ENCODE data around the gene EPN2. TPM values are rescaled to one million over a fixed set of nuclear protein-coding genes. Genes with fewer than 3 reads are reported as not detected.
A peak's percentile ranks its signal among the peaks of the same experiment; 100 is the strongest.

EPN2 gene
- total RNA-seq, 4 donors from 2014 or later, result 25.6 to 145 (median 84.1) TPM

GRCh38 chr17:19368229-19368628 lies 131.1 kb downstream of the EPN2 start:
- no peak for DNase-seq
- H3K4me1 ChIP-seq, result no peaks in the 10 kb centered on the region
- H3K36me3 ChIP-seq, result no peaks in the 10 kb centered on the region
- H3K9me3 ChIP-seq, result no peaks in the 10 kb centered on the region
- H3K27me3 ChIP-seq, result no peaks in the 10 kb centered on the region
- intact Hi-C loops (cut with DNase I; ENCODE audit: low total_unique reads), result no loop called here
- no peak overlapping the region for H3K27ac ChIP-seq
- H3K4me3 ChIP-seq, result no peak overlapping the region
- TF ChIP-seq, protein P1, sequence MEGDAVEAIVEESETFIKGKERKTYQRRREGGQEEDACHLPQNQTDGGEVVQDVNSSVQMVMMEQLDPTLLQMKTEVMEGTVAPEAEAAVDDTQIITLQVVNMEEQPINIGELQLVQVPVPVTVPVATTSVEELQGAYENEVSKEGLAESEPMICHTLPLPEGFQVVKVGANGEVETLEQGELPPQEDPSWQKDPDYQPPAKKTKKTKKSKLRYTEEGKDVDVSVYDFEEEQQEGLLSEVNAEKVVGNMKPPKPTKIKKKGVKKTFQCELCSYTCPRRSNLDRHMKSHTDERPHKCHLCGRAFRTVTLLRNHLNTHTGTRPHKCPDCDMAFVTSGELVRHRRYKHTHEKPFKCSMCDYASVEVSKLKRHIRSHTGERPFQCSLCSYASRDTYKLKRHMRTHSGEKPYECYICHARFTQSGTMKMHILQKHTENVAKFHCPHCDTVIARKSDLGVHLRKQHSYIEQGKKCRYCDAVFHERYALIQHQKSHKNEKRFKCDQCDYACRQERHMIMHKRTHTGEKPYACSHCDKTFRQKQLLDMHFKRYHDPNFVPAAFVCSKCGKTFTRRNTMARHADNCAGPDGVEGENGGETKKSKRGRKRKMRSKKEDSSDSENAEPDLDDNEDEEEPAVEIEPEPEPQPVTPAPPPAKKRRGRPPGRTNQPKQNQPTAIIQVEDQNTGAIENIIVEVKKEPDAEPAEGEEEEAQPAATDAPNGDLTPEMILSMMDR (IDR thresholded peaks at IDR 0.05), result no peak
- no peak for TF ChIP-seq POLR2A (IDR thresholded peaks at IDR 0.05)

DNA sequence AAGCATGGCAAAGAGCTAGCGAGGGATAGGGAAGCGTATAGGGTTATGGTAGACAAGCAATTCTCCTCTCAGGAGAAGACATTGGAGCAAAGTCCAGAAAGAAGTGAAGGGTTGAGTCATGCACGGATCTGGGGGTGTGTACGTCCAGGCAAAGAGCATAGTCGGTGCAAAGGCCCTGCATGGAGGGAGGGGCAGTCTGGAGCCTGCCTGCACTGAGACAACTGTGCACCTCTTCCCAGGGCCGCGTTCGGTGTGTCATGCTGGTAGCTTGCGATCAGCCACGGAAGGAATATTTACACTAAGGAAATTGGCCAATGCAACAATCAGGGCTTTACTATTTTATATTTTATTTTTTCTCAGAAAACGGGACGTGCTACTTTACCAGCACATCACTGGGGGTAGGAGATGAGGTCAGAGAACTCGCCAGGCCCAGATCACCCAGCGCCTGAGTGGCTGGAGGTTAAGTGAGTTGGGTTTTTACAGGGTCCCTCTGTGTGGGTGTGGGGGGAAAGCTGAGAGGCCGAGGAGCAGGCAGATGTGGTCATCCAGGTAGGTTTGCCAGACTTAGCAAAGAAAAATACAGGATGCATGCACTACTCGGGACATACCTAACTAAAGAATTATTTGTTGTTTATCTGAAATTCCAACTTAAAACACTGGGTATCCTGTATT lies 132.1 kb downstream of the EPN2 start:
- intact Hi-C loops (cut with DNase I; ENCODE audit: low total_unique reads), result no loop called here
- no peaks in the 10 kb centered on the region for H3K9me3 ChIP-seq
- H3K27me3 ChIP-seq, result no peaks in the 10 kb centered on the region
- no peak overlapping the region for H3K27ac ChIP-seq
- no peak for TF ChIP-seq POLR2A (IDR thresholded peaks at IDR 0.05)
- TF ChIP-seq, protein P1 (IDR thresholded peaks at IDR 0.05), result no peak
- no peak overlapping the region for H3K4me3 ChIP-seq
- no peaks in the 10 kb centered on the region for H3K36me3 ChIP-seq
- no peaks in the 10 kb centered on the region for H3K4me1 ChIP-seq
- no peak for DNase-seq

DNA sequence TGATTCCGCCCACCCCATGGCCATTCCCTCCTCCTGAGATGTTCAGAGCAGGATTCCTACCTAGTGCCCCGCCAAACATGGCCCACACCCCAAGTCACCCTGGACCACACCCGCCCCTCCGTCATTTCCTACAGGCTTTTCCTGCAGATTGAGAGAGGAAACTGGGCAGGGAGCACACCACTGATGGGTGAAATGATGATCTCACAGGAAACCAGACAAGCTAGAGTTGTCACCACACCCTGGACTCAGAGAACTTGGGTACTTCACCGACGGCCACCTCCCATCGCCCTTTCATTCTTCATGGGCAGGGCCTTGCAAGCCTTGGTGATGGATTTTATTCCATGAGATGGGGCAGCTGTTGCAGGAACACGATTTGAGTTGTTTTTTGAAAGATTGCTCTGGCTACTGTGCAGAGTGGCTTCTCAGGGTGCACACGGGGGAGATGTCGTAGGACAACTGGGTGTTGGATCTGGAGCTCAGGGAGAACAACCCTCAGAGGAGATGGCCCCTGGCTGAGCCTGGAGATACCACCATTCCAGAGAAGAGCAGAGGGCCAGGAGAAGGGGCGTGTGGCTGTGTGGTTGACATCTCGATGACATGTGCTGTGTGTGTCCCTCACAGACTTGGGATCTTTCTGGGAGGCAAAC lies 132.8 kb downstream of the EPN2 start:
- H3K27ac ChIP-seq, result no peak overlapping the region
- H3K9me3 ChIP-seq, result no peaks in the 10 kb centered on the region
- no peak overlapping the region for H3K4me3 ChIP-seq
- peak; percentile 13 to 42 for DNase-seq
- no peaks in the 10 kb centered on the region for H3K4me1 ChIP-seq
- no peaks in the 10 kb centered on the region for H3K27me3 ChIP-seq
- no peaks in the 10 kb centered on the region for H3K36me3 ChIP-seq
- intact Hi-C loops (cut with DNase I; ENCODE audit: low total_unique reads), result loop anchor here (10.0 kb wide), 2 partner anchors 75 to 145 kb away; no protein-coding TSS in a partner anchor
- TF ChIP-seq, protein P1 (IDR thresholded peaks at IDR 0.05), result no peak
- TF ChIP-seq POLR2A (IDR thresholded peaks at IDR 0.05), result no peak

DNA sequence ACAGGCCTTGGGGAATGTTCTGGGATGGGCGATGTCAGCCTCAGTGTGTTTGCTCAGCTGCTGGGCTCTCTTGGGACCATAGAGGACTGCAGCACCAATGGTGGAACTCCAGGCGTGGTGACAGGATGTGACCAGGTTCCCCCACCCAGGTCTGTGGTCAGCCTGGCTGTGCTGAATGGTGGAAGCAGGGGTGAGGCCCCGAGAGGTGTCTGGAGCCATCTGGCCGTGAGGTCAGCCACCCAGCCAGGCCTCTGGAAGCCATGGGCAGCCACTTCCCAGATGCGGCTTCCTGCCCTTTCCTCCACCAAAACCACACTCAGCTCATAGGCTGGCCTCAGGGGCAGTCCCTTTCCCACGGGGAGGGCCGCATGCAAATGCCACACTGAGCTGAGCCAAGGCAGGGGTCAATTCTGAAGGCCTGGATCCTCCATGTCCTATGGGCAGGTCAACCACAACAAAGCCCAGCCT lies 133.4 kb downstream of the EPN2 start:
- no peak for TF ChIP-seq POLR2A (IDR thresholded peaks at IDR 0.05)
- TF ChIP-seq, protein P1 (IDR thresholded peaks at IDR 0.05), result no peak
- Histone ChIP-seq H3K4me3 (no peak overlapping the region), H3K4me1 (no peaks in the 10 kb centered on the region), H3K27ac (no peak overlapping the region), H3K9me3 (no peaks in the 10 kb centered on the region), H3K36me3 (no peaks in the 10 kb centered on the region), H3K27me3 (no peaks in the 10 kb centered on the region)
- DNase-seq, result peak in 1 of 2 donors; percentile 16
- intact Hi-C loops (cut with DNase I; ENCODE audit: low total_unique reads), result loop anchor here (10.0 kb wide), 2 partner anchors 74 to 144 kb away; no protein-coding TSS in a partner anchor

Measured in uterus (tissue), 4 donors.